Osteocyte (in vitro differentiated cells): ENCODE data around the gene QRFP. TPM values are rescaled to one million over a fixed set of nuclear protein-coding genes. Genes with fewer than 3 reads are reported as not detected.

Experiments used
- DNase-seq: peaks from one replicate; pipeline ENCODE4 v3.0.0; 2021; ENCODE audit warnings: mixed read lengths; ENCODE audit not compliant: unreplicated experiment; ENCODE audit errors: extremely low spot score
- H3K27ac Mint-ChIP-seq: one replicate; pipeline ENCODE4 v1.8.0; 2021; ENCODE audit warnings: mild to moderate bottlenecking, mixed read lengths; ENCODE audit not compliant: unreplicated experiment
- H3K27me3 Mint-ChIP-seq: one replicate; pipeline ENCODE4 v1.8.0; 2021; ENCODE audit warnings: mixed read lengths; ENCODE audit not compliant: unreplicated experiment
- H3K36me3 Mint-ChIP-seq: one replicate; pipeline ENCODE4 v1.8.0; 2021; ENCODE audit warnings: mixed read lengths; ENCODE audit not compliant: unreplicated experiment
- H3K4me1 Mint-ChIP-seq: one replicate; pipeline ENCODE4 v1.8.0; 2021; ENCODE audit warnings: mixed read lengths; ENCODE audit not compliant: unreplicated experiment
- H3K4me3 Mint-ChIP-seq: one replicate; pipeline ENCODE4 v1.8.0; 2021; ENCODE audit warnings: mild to moderate bottlenecking, moderate library complexity, mixed read lengths; ENCODE audit not compliant: unreplicated experiment
- H3K9me3 Mint-ChIP-seq: one replicate; pipeline ENCODE4 v1.8.0; 2021; ENCODE audit warnings: mixed read lengths; ENCODE audit not compliant: unreplicated experiment
- CTCF ChIP-seq: fragments of 200-600 bp; sonication (generic); IDR thresholded peaks from 2 replicates; pipeline ENCODE4 v1.5.0; 2021; ENCODE audit warnings: antibody characterized with exemption, mild to moderate bottlenecking, moderate library complexity
- total RNA-seq: library from RNA; stranded (reverse); gene quantifications from 2 replicates; pipeline ENCODE4 v1.2.1, GENCODE V29; 2021

The QRFP gene
- total RNA-seq, 1 donor from 2014 or later = not detected

DNA sequence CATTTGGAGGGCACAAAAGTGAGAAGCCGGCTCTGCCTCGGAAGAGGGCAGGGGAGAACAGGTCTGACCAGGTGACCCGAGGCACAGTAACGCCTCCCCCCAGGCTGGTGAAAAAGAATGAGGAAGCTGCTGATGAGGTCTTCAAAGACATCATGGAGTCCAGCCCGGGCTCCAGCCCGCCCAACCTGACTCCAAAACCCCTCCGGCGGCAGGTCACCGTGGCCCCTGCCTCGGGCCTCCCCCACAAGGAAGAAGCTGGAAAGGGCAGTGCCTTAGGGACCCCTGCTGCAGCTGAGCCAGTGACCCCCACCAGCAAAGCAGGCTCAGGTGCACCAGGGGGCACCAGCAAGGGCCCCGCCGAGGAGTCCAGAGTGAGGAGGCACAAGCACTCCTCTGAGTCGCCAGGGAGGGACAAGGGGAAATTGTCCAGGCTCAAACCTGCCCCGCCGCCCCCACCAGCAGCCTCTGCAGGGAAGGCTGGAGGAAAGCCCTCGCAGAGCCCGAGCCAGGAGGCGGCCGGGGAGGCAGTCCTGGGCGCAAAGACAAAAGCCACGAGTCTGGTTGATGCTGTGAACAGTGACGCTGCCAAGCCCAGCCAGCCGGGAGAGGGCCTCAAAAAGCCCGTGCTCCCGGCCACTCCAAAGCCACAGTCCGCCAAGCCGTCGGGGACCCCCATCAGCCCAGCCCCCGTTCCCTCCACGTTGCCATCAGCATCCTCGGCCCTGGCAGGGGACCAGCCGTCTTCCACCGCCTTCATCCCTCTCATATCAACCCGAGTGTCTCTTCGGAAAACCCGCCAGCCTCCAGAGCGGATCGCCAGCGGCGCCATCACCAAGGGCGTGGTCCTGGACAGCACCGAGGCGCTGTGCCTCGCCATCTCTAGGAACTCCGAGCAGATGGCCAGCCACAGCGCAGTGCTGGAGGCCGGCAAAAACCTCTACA, 11.8 kb downstream of the QRFP start:
- H3K36me3 Mint-ChIP-seq = peaks cover 51% of the 10 kb centered on the region
- H3K4me3 Mint-ChIP-seq = no peak overlapping the region
- no peak for DNase-seq
- H3K9me3 Mint-ChIP-seq = no peaks in the 10 kb centered on the region
- no peaks in the 10 kb centered on the region for H3K27me3 Mint-ChIP-seq
- peaks cover 3% of the 10 kb centered on the region for H3K4me1 Mint-ChIP-seq
- no peak overlapping the region for H3K27ac Mint-ChIP-seq
- TF ChIP-seq CTCF = no peak

DNA sequence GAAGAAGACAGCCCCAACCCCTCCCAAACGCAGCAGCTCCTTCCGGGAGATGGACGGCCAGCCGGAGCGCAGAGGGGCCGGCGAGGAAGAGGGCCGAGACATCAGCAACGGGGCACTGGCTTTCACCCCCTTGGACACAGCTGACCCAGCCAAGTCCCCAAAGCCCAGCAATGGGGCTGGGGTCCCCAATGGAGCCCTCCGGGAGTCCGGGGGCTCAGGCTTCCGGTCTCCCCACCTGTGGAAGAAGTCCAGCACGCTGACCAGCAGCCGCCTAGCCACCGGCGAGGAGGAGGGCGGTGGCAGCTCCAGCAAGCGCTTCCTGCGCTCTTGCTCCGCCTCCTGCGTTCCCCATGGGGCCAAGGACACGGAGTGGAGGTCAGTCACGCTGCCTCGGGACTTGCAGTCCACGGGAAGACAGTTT, 12.5 kb downstream of the QRFP start:
- no peak for TF ChIP-seq CTCF
- Mint-ChIP-seq H3K4me3 (no peak overlapping the region), H3K36me3 (peaks cover 53% of the 10 kb centered on the region), H3K9me3 (no peaks in the 10 kb centered on the region), H3K27me3 (no peaks in the 10 kb centered on the region), H3K4me1 (peaks cover 3% of the 10 kb centered on the region), H3K27ac (no peak overlapping the region)
- DNase-seq = no peak

DNA sequence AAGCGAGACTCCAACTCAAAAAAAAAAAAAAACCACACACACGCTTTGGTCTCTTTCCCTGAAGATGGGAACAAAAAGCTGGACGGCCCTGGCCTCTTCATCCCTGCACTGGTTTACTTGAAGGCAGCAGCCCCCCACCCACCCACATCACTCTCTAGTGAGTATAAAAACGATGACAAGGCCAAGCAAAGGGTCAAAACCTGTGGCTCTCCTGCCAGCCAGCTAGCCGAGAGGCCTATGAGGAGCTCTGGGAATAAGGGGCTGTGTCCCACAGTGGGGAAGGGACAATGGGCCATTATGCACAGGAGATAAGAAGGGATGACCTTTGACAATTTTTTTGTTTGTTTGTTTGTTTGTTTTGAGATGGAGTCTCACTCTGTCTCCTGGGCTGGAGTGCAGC, 13.1 kb downstream of the QRFP start:
- no peaks in the 10 kb centered on the region for H3K27me3 Mint-ChIP-seq
- peaks cover 3% of the 10 kb centered on the region for H3K4me1 Mint-ChIP-seq
- DNase-seq = no peak
- no peak overlapping the region for H3K27ac Mint-ChIP-seq
- H3K4me3 Mint-ChIP-seq = no peak overlapping the region
- no peaks in the 10 kb centered on the region for H3K9me3 Mint-ChIP-seq
- TF ChIP-seq CTCF = no peak
- peaks cover 55% of the 10 kb centered on the region for H3K36me3 Mint-ChIP-seq

DNA sequence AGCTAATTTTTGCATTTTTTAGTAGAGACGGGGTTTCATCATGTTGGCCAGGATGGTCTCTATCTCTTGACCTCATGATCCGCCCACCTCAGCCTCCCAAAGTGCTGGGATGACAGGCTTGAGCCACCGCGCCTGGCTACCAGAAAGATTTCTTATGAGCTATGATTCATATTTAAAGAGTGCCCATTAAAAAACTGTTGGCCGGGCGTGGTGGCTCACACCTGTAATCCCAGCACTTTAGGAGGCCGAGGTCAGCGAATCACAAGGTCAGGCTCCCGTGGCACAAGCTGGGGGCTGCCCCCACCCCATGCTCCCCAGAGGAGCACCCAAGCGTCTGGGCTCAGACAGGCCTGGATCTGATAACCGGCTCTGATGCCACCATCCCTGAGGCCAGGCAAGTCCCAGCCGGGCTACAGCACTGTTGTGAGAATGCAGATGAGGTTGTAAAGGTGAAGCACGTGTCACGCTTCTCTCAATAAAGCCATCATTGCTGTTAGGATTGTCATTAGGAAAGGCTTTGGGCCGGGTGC, 13.9 kb downstream of the QRFP start:
- H3K27me3 Mint-ChIP-seq = no peaks in the 10 kb centered on the region
- no peak for TF ChIP-seq CTCF
- H3K27ac Mint-ChIP-seq = no peak overlapping the region
- DNase-seq = no peak
- peaks cover 56% of the 10 kb centered on the region for H3K36me3 Mint-ChIP-seq
- no peaks in the 10 kb centered on the region for H3K9me3 Mint-ChIP-seq
- H3K4me3 Mint-ChIP-seq = no peak overlapping the region
- H3K4me1 Mint-ChIP-seq = peaks cover 3% of the 10 kb centered on the region

DNA sequence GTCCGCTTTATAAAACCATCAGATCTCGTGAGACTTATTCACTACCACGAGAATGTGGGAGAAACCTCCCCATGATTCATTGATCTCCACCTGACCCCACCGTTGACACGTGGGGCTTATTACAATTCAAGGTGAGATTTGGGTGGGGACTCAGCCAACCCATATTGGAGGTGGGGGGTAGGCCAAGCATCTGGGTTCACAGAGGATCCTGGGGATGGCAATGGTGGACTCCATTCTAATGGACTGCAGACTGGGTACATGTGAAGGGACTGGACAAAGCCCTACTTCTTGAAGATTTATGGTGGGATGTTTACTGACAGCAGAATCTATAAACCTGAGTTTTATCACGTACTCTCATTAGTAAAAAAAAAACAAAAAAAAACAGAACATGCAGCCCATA, 15.1 kb downstream of the QRFP start:
- no peaks in the 10 kb centered on the region for H3K4me1 Mint-ChIP-seq
- H3K36me3 Mint-ChIP-seq = peaks cover 51% of the 10 kb centered on the region
- H3K4me3 Mint-ChIP-seq = no peak overlapping the region
- no peak for DNase-seq
- H3K27ac Mint-ChIP-seq = no peak overlapping the region
- no peaks in the 10 kb centered on the region for H3K27me3 Mint-ChIP-seq
- TF ChIP-seq CTCF = no peak
- no peaks in the 10 kb centered on the region for H3K9me3 Mint-ChIP-seq
